Measurements from ENCODE around the gene GCLC. TPM values are rescaled to one million over a fixed set of nuclear protein-coding genes. Genes with fewer than 3 reads are reported as not detected.

The GCLC gene
- total RNA-seq, 1 experiment from 2014 or later: 47.1 TPM

- TF ChIP-seq, protein P1, sequence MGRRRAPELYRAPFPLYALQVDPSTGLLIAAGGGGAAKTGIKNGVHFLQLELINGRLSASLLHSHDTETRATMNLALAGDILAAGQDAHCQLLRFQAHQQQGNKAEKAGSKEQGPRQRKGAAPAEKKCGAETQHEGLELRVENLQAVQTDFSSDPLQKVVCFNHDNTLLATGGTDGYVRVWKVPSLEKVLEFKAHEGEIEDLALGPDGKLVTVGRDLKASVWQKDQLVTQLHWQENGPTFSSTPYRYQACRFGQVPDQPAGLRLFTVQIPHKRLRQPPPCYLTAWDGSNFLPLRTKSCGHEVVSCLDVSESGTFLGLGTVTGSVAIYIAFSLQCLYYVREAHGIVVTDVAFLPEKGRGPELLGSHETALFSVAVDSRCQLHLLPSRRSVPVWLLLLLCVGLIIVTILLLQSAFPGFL (CRISPR knock-in tag; IDR thresholded peaks at IDR 0.05; ENCODE audit: borderline replicate concordance): no peak
Measured at GRCh38 chr6:53547811-53548496, 3.1 kb upstream of the GCLC start (continued).

- H3K9me3 Mint-ChIP-seq: peaks cover 22% of the 10 kb centered on the region
- DNase-seq (ENCODE audit: low spot score) (peak; percentile 29), ATAC-seq (0 out of 2 replicates have a peak, but pooled peaks have one; percentile 0)
- TF ChIP-seq CREB1 (CRISPR knock-in tag; IDR thresholded peaks at IDR 0.05) (no peak), ERG (CRISPR knock-in tag; IDR thresholded peaks at IDR 0.05) (no peak), ZNF396 (CRISPR knock-in tag; IDR thresholded peaks at IDR 0.05; ENCODE audit: borderline replicate concordance) (no peak), ZNF532 (CRISPR knock-in tag; IDR thresholded peaks at IDR 0.05; ENCODE audit: borderline replicate concordance) (no peak), PRRX2 (CRISPR knock-in tag; IDR thresholded peaks at IDR 0.05) (no peak), TEAD1 (CRISPR knock-in tag; IDR thresholded peaks at IDR 0.05) (no peak), ELF4 (CRISPR knock-in tag; IDR thresholded peaks at IDR 0.05; ENCODE audit: low read depth) (no peak), RELA (CRISPR knock-in tag; IDR thresholded peaks at IDR 0.05; ENCODE audit: borderline replicate concordance) (no peak), OVOL2 (CRISPR knock-in tag; IDR thresholded peaks at IDR 0.05; ENCODE audit: borderline replicate concordance) (no peak), ZNF138 (CRISPR knock-in tag; conservative IDR thresholded peaks at IDR 0.05) (no peak), E2F1 (CRISPR knock-in tag; IDR thresholded peaks at IDR 0.05) (no peak), ZNF423 (CRISPR knock-in tag; IDR thresholded peaks at IDR 0.05) (no peak), ZNF121 (CRISPR knock-in tag; IDR thresholded peaks at IDR 0.05) (no peak), NFATC4 (CRISPR knock-in tag; IDR thresholded peaks at IDR 0.05) (no peak)
- TF ChIP-seq, protein P2, sequence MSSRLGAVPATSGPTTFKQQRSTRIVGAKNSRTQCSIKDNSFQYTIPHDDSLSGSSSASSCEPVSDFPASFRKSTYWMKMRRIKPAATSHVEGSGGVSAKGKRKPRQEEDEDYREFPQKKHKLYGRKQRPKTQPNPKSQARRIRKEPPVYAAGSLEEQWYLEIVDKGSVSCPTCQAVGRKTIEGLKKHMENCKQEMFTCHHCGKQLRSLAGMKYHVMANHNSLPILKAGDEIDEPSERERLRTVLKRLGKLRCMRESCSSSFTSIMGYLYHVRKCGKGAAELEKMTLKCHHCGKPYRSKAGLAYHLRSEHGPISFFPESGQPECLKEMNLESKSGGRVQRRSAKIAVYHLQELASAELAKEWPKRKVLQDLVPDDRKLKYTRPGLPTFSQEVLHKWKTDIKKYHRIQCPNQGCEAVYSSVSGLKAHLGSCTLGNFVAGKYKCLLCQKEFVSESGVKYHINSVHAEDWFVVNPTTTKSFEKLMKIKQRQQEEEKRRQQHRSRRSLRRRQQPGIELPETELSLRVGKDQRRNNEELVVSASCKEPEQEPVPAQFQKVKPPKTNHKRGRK (CRISPR knock-in tag; IDR thresholded peaks at IDR 0.05; ENCODE audit: borderline replicate concordance): no peak
- TF ChIP-seq, protein P3, sequence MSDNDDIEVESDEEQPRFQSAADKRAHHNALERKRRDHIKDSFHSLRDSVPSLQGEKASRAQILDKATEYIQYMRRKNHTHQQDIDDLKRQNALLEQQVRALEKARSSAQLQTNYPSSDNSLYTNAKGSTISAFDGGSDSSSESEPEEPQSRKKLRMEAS (CRISPR knock-in tag; IDR thresholded peaks at IDR 0.05): no peak
- TF ChIP-seq, protein P4, sequence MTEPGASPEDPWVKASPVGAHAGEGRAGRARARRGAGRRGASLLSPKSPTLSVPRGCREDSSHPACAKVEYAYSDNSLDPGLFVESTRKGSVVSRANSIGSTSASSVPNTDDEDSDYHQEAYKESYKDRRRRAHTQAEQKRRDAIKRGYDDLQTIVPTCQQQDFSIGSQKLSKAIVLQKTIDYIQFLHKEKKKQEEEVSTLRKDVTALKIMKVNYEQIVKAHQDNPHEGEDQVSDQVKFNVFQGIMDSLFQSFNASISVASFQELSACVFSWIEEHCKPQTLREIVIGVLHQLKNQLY (CRISPR knock-in tag; IDR thresholded peaks at IDR 0.05): no peak
- peak overlapping the region; percentile 91 for H3K4me3 Mint-ChIP-seq
- POLR2A ChIA-PET: interaction anchor here (0.5 to 1.5 kb wide), 2 partner anchors 104 to 108 kb away, joined by 4 to 5 read pairs; no protein-coding TSS in a partner anchor
- H3K27me3 Mint-ChIP-seq (ENCODE audit: low read depth): peaks cover 25% of the 10 kb centered on the region
- no peaks in the 10 kb centered on the region; the same call in 1 of the 2 replicates for H3K36me3 Mint-ChIP-seq
- CTCF ChIA-PET: interaction anchor here (0.6 to 1.2 kb wide), 4 partner anchors 54 to 183 kb away, joined by 3 to 5 read pairs (median 4); no protein-coding TSS in a partner anchor
- peak overlapping the region; percentile 26 for H3K27ac Mint-ChIP-seq
- peaks cover 39% of the 10 kb centered on the region for H3K4me1 Mint-ChIP-seq
Measured at GRCh38 chr6:53547166-53547810, 2.4 kb upstream of the GCLC start.

Measured in WTC11 (cell line).